CD4-positive, alpha-beta T cell treated with Interleukin-10 for 1 hour (primary cell): ENCODE results near the gene DYSF.
A peak's percentile ranks its signal among the peaks of the same experiment; 100 is the strongest.

Source experiments
- DNase-seq: peaks from one replicate; pipeline ENCODE4 v3.0.0-alpha.2; 2020

Gene DYSF

GRCh38 chr2:71503837-71504236 is 50.5 kb downstream of the DYSF start:
- DNase-seq = no peak

- DNase-seq = no peak
These were observed 51.2 kb downstream of the DYSF start for GRCh38 chr2:71504611-71505010.

GRCh38 chr2:71505086-71505769 is 51.9 kb downstream of the DYSF start:
- no peak for DNase-seq

GRCh38 chr2:71505770-71506140 is 52.4 kb downstream of the DYSF start:
- DNase-seq = no peak

GRCh38 chr2:71506222-71507153 is 53.1 kb downstream of the DYSF start:
- no peak for DNase-seq

GRCh38 chr2:71507476-71507875 is 54.1 kb downstream of the DYSF start:
- no peak for DNase-seq

- DNase-seq = peak; percentile 68
These were observed 56.9 kb downstream of the DYSF start for GRCh38 chr2:71510196-71510807.

- no peak for DNase-seq
These were observed 57.6 kb downstream of the DYSF start for GRCh38 chr2:71510938-71511337.

GRCh38 chr2:71511776-71512175 is 58.4 kb downstream of the DYSF start:
- no peak for DNase-seq

GRCh38 chr2:71512386-71512785 is 59.0 kb downstream of the DYSF start:
- no peak for DNase-seq

- no peak for DNase-seq
These were observed 59.7 kb downstream of the DYSF start for GRCh38 chr2:71513096-71513495.

GRCh38 chr2:71513721-71514120 is 60.4 kb downstream of the DYSF start:
- DNase-seq = no peak

GRCh38 chr2:71516253-71516888 is 63.0 kb downstream of the DYSF start:
- DNase-seq = no peak

GRCh38 chr2:71517851-71518250 is 64.5 kb downstream of the DYSF start:
- DNase-seq = no peak

GRCh38 chr2:71521436-71521950 is 68.1 kb downstream of the DYSF start:
- DNase-seq = no peak

- DNase-seq = no peak
These were observed 71.1 kb downstream of the DYSF start for GRCh38 chr2:71524476-71524875.

- DNase-seq = no peak
These were observed 72.8 kb downstream of the DYSF start for GRCh38 chr2:71526141-71526540.

GRCh38 chr2:71526975-71527374 is 73.6 kb downstream of the DYSF start:
- DNase-seq = no peak

- DNase-seq = no peak
These were observed 74.8 kb downstream of the DYSF start for GRCh38 chr2:71528131-71528591.

- DNase-seq = no peak
These were observed 75.4 kb downstream of the DYSF start for GRCh38 chr2:71528749-71529148.

GRCh38 chr2:71530211-71530610 is 76.8 kb downstream of the DYSF start:
- DNase-seq = no peak

- peak; percentile 19 for DNase-seq
These were observed 77.4 kb downstream of the DYSF start for GRCh38 chr2:71530641-71531332.
